NCI-H2107 (cell line): ENCODE results near the gene SPDEF.

Experiments used
- DNase-seq: peaks from one replicate; lab custom pipeline; 2025; lab: John Stamatoyannopoulos, UW

Gene SPDEF

GRCh38 chr6:34527751-34528670, 28.1 kb downstream of the SPDEF start:
- DNase-seq: no peak

DNA sequence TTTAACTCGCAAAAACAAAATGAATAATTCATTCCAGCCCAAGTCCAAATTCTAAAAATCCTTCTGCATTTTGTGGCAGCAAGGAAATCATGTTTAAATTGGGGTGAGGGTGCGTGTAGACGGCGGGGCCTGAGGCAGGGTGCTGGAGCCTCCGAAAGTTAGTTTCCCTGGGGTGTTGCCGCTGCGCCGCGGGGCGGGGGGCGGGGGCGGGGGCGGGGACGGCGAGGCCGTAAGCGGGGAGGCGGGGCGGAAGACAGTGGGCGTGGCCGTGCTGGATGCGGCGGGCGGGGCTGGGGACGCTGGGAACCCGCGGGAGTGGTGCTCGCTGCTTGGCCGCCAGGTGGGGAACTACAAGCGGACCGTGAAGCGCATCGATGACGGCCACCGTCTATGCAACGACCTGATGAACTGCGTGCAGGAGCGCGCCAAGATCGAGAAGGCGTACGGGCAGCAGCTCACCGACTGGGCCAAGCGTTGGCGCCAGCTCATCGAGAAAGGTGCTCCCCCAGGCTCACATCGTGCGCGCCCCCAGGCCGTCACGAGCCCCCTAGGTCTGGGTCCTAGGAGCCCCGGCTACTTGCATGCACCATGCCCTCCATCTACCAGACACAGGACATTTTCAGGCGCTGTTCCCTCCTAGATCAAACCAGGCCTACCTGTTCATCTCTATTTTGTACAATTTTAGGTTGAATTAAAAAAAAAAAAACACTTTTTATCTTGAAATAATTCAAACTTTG, 29.0 kb downstream of the SPDEF start:
- DNase-seq: peak; percentile 62

DNA sequence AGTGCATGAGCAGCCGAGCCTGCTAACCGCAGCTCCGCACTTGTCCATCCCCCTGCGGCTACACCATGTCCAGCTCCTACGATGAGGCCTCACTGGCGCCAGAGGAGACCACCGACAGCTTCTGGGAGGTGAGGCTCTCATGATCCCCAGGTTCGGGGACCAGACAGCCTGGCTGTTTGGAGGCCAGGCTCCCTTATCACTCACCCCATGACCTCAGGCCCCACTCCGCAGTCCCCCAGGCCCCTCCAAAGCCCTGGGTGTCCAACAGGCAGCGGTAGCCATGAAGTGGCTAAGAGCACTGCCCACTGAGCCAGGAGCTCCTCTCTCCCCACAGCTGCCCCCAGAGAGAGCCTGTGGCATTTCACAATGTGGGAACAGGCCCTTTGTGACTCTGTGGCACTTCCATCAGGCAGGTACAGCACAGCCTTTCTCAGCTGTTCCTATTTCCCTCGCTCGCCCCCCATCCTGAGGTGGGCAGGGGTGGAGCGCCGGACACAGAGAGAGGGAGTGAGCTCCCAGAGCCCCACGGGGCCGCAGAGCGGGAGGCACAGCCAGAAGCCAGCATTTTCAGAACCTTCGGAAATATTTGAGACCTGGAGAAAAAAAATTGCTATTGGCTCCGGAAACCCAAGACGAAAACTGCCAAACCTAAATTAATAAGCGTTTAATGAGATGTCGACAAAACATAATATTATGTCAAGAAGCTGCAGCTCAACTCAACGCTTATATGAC, 29.7 kb downstream of the SPDEF start:
- no peak for DNase-seq

- no peak for DNase-seq
These were observed 30.5 kb downstream of the SPDEF start for GRCh38 chr6:34525431-34526175.

- DNase-seq: no peak
These were observed 31.2 kb downstream of the SPDEF start for GRCh38 chr6:34524971-34525370.

DNA sequence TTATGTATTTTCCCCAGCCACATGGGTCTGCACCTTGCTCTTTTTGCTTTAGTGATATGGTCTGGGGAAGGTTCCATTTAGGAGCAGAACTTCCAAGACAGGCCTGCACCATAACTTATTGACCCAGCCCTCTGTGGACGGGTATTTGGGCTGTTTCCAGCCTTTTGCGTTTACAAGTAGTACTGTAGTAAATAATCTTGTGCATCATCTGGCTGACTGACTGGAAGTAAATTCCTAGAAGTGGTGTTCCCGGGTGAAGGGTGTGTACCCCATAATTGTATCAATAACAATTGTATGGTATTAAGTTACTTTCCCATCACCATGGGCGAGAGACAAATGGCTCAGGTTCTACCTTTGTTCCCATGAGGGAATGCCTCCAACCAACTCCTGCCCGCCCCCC, 31.6 kb downstream of the SPDEF start:
- no peak for DNase-seq

GRCh38 chr6:34523441-34524206, 32.5 kb downstream of the SPDEF start:
- DNase-seq: no peak

DNA sequence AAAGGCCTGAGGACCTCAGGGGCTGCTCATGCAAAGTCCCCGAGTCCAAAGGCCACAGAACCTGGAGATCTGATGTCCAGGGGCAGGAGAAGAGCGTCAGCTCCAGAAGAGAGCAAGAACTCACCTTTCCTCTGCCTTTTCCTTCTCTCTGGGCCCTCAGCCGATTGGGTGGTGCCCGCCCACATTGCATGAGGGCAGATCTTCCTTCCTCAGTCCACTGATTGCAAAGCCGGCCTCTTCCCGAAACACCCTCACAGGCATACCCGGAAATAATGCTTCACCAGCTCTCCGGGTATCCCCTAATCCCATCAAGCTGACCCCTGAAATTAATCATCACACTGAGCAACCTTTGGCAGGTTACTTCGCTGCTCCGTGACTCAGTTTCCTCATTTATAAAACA, 33.4 kb downstream of the SPDEF start:
- DNase-seq: no peak

- DNase-seq: no peak
These were observed 34.5 kb downstream of the SPDEF start for GRCh38 chr6:34521463-34522285.

- DNase-seq: no peak
These were observed 35.3 kb downstream of the SPDEF start for GRCh38 chr6:34520645-34521462.

- DNase-seq: no peak
These were observed 36.0 kb downstream of the SPDEF start for GRCh38 chr6:34519971-34520644.

DNA sequence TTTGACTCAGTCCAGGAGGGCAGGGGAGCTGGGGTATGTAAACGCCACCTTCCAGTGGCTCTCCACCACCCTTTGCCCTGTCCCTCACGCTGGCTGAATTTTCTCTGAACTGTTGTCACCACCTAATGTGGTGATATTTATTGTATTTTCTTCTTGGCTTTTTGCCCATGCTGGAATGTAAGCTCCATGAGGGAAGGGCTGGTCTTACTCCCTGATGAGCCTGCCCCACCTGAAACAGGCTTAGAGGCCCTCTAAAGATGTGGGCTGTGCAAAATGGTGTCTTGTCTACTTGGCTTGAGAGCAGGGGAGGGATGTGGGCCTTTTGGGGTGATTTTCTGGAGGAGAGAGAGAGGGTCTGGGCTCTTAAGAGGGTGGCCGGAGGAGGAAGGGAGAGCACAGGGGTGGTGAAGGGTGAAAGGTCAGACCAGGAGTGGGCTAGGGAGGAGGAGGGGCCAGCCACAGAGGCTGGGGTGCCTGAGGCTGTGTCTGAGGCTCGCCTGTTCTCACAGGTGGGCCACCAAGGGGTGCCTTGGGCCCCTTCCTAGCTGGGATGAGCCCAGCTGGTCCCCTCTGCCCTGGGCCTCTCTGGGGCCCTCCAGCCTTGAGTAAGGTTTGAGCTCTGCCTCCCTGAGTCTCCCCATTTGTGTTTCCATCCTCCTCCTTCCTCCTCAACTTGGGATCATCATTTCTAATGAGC, 37.3 kb downstream of the SPDEF start:
- DNase-seq: no peak

DNA sequence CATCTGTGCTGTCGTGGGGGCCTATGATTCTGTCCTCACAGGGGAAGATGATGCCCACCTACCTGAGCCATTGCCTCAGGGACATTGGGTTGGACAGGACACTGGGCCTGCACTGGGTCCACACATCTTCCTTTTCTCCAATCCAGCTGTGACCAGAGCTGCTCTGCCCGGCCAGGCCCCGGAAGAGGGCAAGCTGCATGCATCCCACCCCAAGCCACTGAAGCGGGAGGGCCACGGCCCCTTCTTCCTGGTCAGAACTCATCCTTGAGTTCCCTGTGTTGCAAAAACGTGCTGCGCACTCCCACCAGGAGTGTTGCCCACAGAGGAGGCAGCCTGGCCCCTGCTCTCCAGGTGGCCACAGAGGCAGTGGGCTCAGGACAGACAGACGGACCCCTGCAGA, 38.2 kb downstream of the SPDEF start:
- DNase-seq: no peak

DNA sequence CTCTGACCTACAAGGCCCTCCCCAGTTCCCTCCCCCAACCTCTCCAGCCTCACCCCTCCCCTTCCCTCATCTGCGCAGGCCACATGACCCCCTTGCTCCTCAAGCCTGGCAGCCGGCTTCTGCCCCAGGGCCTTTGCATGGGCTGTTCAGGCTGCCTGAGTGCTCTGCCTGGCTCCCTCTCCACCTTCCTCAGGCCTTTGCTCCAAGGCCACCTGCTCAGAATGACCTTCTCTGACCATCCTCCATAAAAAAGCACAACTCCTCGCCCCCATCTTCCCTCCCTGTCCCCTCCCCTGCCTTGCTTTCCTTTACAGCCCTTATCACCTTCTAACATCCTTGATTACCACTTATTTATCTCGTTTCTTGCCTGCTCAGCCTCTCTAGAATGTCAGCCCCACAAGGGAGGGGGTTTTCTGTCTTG, 38.7 kb downstream of the SPDEF start:
- no peak for DNase-seq

- DNase-seq: no peak
These were observed 39.5 kb downstream of the SPDEF start for GRCh38 chr6:34516391-34517324.

GRCh38 chr6:34515473-34516387, 40.4 kb downstream of the SPDEF start:
- no peak for DNase-seq
